ENCODE results near the gene B3GNT7.
"Not testable (repeated sequence)": the region's sequence is repeated elsewhere in the genome, so short reads cannot be mapped to it uniquely, and the experiment has no call there.

The B3GNT7 gene

DNA sequence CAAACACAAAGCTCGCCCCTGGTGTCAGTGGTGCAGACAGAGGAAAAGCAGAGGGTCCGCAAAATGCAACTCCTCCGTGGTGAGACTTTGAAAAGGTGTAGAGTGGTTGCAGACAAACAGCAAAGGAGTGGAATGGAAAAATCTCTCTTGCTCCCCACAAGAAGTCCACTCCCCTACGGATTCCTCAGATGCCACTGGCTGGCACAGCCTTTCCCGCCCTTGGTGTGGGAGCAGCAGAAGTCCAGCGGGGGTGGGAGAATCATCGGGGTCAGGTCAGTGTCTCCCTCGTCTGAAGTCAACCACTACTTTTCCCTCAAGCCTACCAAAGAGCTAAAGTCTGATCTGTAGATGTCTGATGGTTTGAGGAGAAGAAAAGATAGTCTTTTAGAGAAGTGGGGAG is 22.3 kb upstream of the B3GNT7 start:
- H3K9me2 ChIP-seq (replicated peaks; ENCODE audit: insufficient read depth, low read length): no peaks in the 10 kb centered on the region

DNA sequence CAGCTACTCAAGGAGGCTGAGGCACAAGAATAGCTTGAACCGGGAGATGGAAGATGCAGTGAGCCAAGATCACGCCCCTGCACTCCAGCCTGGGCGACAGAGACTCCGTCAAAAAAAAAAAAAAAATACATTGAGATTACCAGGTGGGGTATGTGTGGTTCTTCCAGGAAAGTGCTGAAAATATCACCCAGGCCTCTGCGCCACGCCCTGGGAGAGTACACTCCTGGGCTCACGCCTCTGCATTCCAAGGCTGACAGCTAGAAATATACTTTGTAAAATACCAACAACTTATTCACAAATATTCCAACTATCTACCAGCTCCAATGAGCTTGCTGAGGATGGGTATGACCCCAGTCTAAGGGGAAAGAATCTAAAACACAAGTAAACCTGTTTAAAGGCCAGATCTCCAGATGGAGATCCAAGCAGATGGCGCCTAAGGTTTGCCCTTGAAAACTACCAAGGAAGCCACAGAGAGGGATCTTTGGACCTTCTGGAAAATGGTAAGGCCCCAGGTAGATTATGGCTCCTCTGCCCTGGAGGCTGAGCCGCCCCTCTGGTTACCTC is 21.6 kb upstream of the B3GNT7 start:
- Histone ChIP-seq H3K9ac (ENCODE audit: low read length) (no peak overlapping the region), H3K9me2 (replicated peaks; ENCODE audit: insufficient read depth, low read length) (no peaks in the 10 kb centered on the region), H3F3A (ENCODE audit: insufficient read depth, low read length) (no peaks in the 10 kb centered on the region), H3K27ac (ENCODE audit: low read length) (no peak overlapping the region), H3K4me2 (ENCODE audit: low read depth, low read length) (no peak overlapping the region), H3K79me2 (ENCODE audit: low read length) (no peaks in the 10 kb centered on the region), H3K4me1 (ENCODE audit: low read length) (no peaks in the 10 kb centered on the region), H3K36me3 (replicated peaks; ENCODE audit: insufficient read depth, low read length) (no peaks in the 10 kb centered on the region), H3K27me3 (replicated peaks; ENCODE audit: insufficient read depth, low read length) (no peaks in the 10 kb centered on the region), H3K4me3 (ENCODE audit: low read length) (no peak overlapping the region), H3K9me3 (replicated peaks; ENCODE audit: insufficient read depth, low read length) (no peaks in the 10 kb centered on the region), H2AFZ (ENCODE audit: low read length) (no peak overlapping the region), H4K20me1 (ENCODE audit: insufficient read depth, low read length) (no peaks in the 10 kb centered on the region)
- DNase-seq: no peak
- TF ChIP-seq, protein P1, sequence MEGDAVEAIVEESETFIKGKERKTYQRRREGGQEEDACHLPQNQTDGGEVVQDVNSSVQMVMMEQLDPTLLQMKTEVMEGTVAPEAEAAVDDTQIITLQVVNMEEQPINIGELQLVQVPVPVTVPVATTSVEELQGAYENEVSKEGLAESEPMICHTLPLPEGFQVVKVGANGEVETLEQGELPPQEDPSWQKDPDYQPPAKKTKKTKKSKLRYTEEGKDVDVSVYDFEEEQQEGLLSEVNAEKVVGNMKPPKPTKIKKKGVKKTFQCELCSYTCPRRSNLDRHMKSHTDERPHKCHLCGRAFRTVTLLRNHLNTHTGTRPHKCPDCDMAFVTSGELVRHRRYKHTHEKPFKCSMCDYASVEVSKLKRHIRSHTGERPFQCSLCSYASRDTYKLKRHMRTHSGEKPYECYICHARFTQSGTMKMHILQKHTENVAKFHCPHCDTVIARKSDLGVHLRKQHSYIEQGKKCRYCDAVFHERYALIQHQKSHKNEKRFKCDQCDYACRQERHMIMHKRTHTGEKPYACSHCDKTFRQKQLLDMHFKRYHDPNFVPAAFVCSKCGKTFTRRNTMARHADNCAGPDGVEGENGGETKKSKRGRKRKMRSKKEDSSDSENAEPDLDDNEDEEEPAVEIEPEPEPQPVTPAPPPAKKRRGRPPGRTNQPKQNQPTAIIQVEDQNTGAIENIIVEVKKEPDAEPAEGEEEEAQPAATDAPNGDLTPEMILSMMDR (IDR thresholded peaks at IDR 0.05; ENCODE audit: low read length): no peak
- TF ChIP-seq EZH2 (optimal IDR thresholded peaks at IDR 0.05; ENCODE audit: low read depth, low read length): no peak
- no peak for TF ChIP-seq EZH2phosphoT487 (IDR thresholded peaks at IDR 0.05; ENCODE audit: low read length)

More for the DNA sequence above, 22.3 kb upstream of the B3GNT7 start:
- H3K4me2 ChIP-seq (ENCODE audit: low read depth, low read length): no peak overlapping the region
- no peaks in the 10 kb centered on the region for H3K36me3 ChIP-seq (replicated peaks; ENCODE audit: insufficient read depth, low read length)
- no peak overlapping the region for H3K27ac ChIP-seq (ENCODE audit: low read length)
- H3K9ac ChIP-seq (ENCODE audit: low read length): no peak overlapping the region
- no peaks in the 10 kb centered on the region for H3F3A ChIP-seq (ENCODE audit: insufficient read depth, low read length)
- TF ChIP-seq EZH2 (optimal IDR thresholded peaks at IDR 0.05; ENCODE audit: low read depth, low read length): no peak
- no peak for TF ChIP-seq EZH2phosphoT487 (IDR thresholded peaks at IDR 0.05; ENCODE audit: low read length)
- TF ChIP-seq, protein P1 (IDR thresholded peaks at IDR 0.05; ENCODE audit: low read length): no peak
- no peaks in the 10 kb centered on the region for H3K79me2 ChIP-seq (ENCODE audit: low read length)
- H3K9me3 ChIP-seq (replicated peaks; ENCODE audit: insufficient read depth, low read length): no peaks in the 10 kb centered on the region
- H3K4me1 ChIP-seq (ENCODE audit: low read length): no peaks in the 10 kb centered on the region
- no peak overlapping the region for H2AFZ ChIP-seq (ENCODE audit: low read length)
- H3K4me3 ChIP-seq (ENCODE audit: low read length): no peak overlapping the region
- H4K20me1 ChIP-seq (ENCODE audit: insufficient read depth, low read length): no peaks in the 10 kb centered on the region
- no peaks in the 10 kb centered on the region for H3K27me3 ChIP-seq (replicated peaks; ENCODE audit: insufficient read depth, low read length)
- no peak for DNase-seq

DNA sequence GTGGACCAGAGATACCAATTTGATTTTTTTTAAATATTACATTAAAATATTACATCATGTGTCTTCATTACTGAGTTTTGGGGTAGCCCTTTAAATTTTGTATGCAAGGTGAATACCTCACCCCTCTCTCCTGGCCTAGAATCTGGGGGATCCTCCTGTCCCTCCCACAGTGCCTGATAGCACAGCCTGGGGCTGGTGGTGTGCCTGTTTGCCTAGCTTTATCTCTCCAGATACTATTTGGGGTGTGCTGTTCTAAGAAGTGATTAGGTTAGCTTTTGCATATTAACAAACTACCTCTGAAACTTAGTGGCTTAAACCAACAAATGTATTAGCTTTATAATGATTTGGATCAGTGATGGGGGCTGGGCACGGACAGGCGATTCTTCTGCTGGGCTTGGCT is 20.7 kb upstream of the B3GNT7 start:
- Histone ChIP-seq H2AFZ (ENCODE audit: low read length) (no peak overlapping the region), H3K4me2 (ENCODE audit: low read depth, low read length) (no peak overlapping the region), H3K27ac (ENCODE audit: low read length) (no peak overlapping the region), H3K79me2 (ENCODE audit: low read length) (no peaks in the 10 kb centered on the region), H4K20me1 (ENCODE audit: insufficient read depth, low read length) (no peaks in the 10 kb centered on the region), H3K4me3 (ENCODE audit: low read length) (no peak overlapping the region), H3K9me3 (replicated peaks; ENCODE audit: insufficient read depth, low read length) (no peaks in the 10 kb centered on the region), H3K27me3 (replicated peaks; ENCODE audit: insufficient read depth, low read length) (no peaks in the 10 kb centered on the region), H3K9me2 (replicated peaks; ENCODE audit: insufficient read depth, low read length) (no peaks in the 10 kb centered on the region), H3K36me3 (replicated peaks; ENCODE audit: insufficient read depth, low read length) (no peaks in the 10 kb centered on the region), H3K4me1 (ENCODE audit: low read length) (no peaks in the 10 kb centered on the region), H3F3A (ENCODE audit: insufficient read depth, low read length) (no peaks in the 10 kb centered on the region), H3K9ac (ENCODE audit: low read length) (no peak overlapping the region)
- TF ChIP-seq, protein P1 (IDR thresholded peaks at IDR 0.05; ENCODE audit: low read length): no peak
- no peak for TF ChIP-seq EZH2phosphoT487 (IDR thresholded peaks at IDR 0.05; ENCODE audit: low read length)
- TF ChIP-seq EZH2 (optimal IDR thresholded peaks at IDR 0.05; ENCODE audit: low read depth, low read length): no peak
- DNase-seq: no peak

DNA sequence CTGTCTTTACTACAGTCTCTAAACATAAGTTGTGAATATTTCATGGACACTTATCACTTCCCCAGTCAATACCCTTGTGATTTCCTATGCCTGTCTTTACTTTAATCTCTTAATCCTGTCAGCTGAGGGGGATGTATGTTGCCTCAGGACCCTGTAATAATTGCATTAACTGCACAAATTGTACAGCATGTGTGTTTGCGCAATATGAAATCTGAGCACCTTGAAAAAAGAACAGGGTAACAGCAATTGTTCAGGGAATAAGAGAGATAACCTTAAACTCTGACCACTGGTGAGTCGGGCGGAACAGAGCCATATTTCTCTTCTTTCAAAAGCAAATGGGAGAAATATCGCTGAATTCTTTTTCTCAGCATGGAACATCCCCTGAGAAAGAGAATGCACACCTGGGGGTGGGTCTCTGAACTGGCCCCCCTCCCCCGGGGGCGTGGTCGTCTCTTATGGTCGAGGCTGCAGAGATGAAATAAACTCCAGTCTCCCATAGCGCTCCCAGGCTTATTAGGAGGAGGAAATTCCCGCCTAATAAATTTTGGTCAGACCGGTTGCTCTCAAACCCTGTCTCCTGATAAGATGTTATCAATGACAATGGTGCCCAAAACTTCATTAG is 19.4 kb upstream of the B3GNT7 start:
- H3K36me3 ChIP-seq (replicated peaks; ENCODE audit: insufficient read depth, low read length); H3K9me3 ChIP-seq (replicated peaks; ENCODE audit: insufficient read depth, low read length); H3K79me2 ChIP-seq (ENCODE audit: low read length); H3F3A ChIP-seq (ENCODE audit: insufficient read depth, low read length); H3K27ac ChIP-seq (ENCODE audit: low read length); H3K9me2 ChIP-seq (replicated peaks; ENCODE audit: insufficient read depth, low read length); H3K4me3 ChIP-seq (ENCODE audit: low read length); H3K4me1 ChIP-seq (ENCODE audit: low read length); H2AFZ ChIP-seq (ENCODE audit: low read length); H3K9ac ChIP-seq (ENCODE audit: low read length); DNase-seq; H4K20me1 ChIP-seq (ENCODE audit: insufficient read depth, low read length); H3K4me2 ChIP-seq (ENCODE audit: low read depth, low read length); H3K27me3 ChIP-seq (replicated peaks; ENCODE audit: insufficient read depth, low read length): not testable (repeated sequence)
